ENCODE results near the gene UBXN11. TPM values are rescaled to one million over a fixed set of nuclear protein-coding genes. Genes with fewer than 3 reads are reported as not detected.

UBXN11 gene
- total RNA-seq, 1 donor from 2014 or later: 36.9 TPM

- Mint-ChIP-seq H3K27ac (no peak overlapping the region), H3K9me3 (no peaks in the 10 kb centered on the region), H3K4me1 (no peaks in the 10 kb centered on the region), H3K27me3 (no peaks in the 10 kb centered on the region), H3K36me3 (ENCODE audit: low read depth) (no peaks in the 10 kb centered on the region), H3K4me3 (no peak overlapping the region)
- TF ChIP-seq CTCF (IDR thresholded peaks at IDR 0.05): no peak
- DNase-seq (no peak), ATAC-seq (ENCODE audit: low read depth) (no peak)
- intact Hi-C loops (cut with micrococcal nuclease): no loop called here
- ChIA-PET POLR2A (interaction anchor here (0.6 kb wide), 1 partner anchor 124 kb away, joined by 11 read pairs; no protein-coding TSS in a partner anchor), CTCF (no interaction called here)
Measured at GRCh38 chr1:26349877-26350244, 43.4 kb upstream of the UBXN11 start.

- ChIA-PET CTCF (interaction anchor here (0.6 kb wide), 1 partner anchor 14 kb away, joined by 3 read pairs; no protein-coding TSS in a partner anchor), POLR2A (interaction anchor here (0.6 kb wide), 1 partner anchor 123 kb away, joined by 11 read pairs; no protein-coding TSS in a partner anchor)
- no peaks in the 10 kb centered on the region for H3K4me1 Mint-ChIP-seq
- TF ChIP-seq CTCF (IDR thresholded peaks at IDR 0.05): no peak
- H3K36me3 Mint-ChIP-seq (ENCODE audit: low read depth): no peaks in the 10 kb centered on the region
- no peak overlapping the region for H3K27ac Mint-ChIP-seq
- H3K27me3 Mint-ChIP-seq: no peaks in the 10 kb centered on the region
- intact Hi-C loops (cut with micrococcal nuclease): no loop called here
- ATAC-seq (ENCODE audit: low read depth) (no peak), DNase-seq (no peak)
- H3K9me3 Mint-ChIP-seq: no peaks in the 10 kb centered on the region
- H3K4me3 Mint-ChIP-seq: no peak overlapping the region
Measured at GRCh38 chr1:26349188-26349876, 42.9 kb upstream of the UBXN11 start.

- intact Hi-C loops (cut with micrococcal nuclease): no loop called here
- no peaks in the 10 kb centered on the region for H3K27me3 Mint-ChIP-seq
- no peaks in the 10 kb centered on the region for H3K9me3 Mint-ChIP-seq
- H3K27ac Mint-ChIP-seq: no peak overlapping the region
- ChIA-PET CTCF (no interaction called here), POLR2A (no interaction called here)
- no peaks in the 10 kb centered on the region for H3K36me3 Mint-ChIP-seq (ENCODE audit: low read depth)
- H3K4me1 Mint-ChIP-seq: no peaks in the 10 kb centered on the region
- H3K4me3 Mint-ChIP-seq: no peak overlapping the region
- TF ChIP-seq CTCF (IDR thresholded peaks at IDR 0.05): no peak
- ATAC-seq (ENCODE audit: low read depth) (no peak), DNase-seq (no peak)
Measured at GRCh38 chr1:26346274-26347033, 40.0 kb upstream of the UBXN11 start.

DNA sequence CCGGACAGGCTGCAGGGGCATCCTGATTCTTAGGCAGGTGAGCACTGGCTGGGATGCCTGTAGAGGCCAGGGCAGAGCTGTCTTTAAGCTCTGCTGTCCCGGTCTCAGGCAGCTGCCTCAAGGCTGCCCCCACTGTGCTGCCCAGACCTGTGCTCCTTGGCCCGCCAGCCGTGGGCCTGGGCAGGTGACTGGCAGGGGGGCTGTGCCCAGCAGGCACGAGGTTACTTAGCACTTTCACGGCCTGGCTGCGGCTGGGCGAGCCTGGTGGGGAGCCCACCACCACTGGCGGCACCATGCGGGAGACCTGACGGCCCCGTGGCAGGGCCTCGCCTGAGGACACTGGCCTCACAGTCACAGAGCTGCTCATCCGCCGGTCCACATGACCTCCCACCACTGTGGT lies 39.3 kb upstream of the UBXN11 start:
- no peaks in the 10 kb centered on the region for H3K27me3 Mint-ChIP-seq
- no peak overlapping the region for H3K4me3 Mint-ChIP-seq
- DNase-seq (no peak), ATAC-seq (ENCODE audit: low read depth) (no peak)
- no peaks in the 10 kb centered on the region for H3K9me3 Mint-ChIP-seq
- TF ChIP-seq CTCF (IDR thresholded peaks at IDR 0.05): no peak
- H3K36me3 Mint-ChIP-seq (ENCODE audit: low read depth): no peaks in the 10 kb centered on the region
- CTCF ChIA-PET: no interaction called here
- intact Hi-C loops (cut with micrococcal nuclease): no loop called here
- H3K27ac Mint-ChIP-seq: no peak overlapping the region
- H3K4me1 Mint-ChIP-seq: no peaks in the 10 kb centered on the region
- POLR2A ChIA-PET: no interaction called here

GRCh38 chr1:26344147-26344920 lies 37.9 kb upstream of the UBXN11 start:
- Mint-ChIP-seq H3K4me3 (no peak overlapping the region), H3K27ac (no peak overlapping the region), H3K4me1 (no peaks in the 10 kb centered on the region), H3K27me3 (no peaks in the 10 kb centered on the region), H3K36me3 (ENCODE audit: low read depth) (no peaks in the 10 kb centered on the region), H3K9me3 (no peaks in the 10 kb centered on the region)
- intact Hi-C loops (cut with micrococcal nuclease): no loop called here
- CTCF ChIA-PET: no interaction called here
- no peak for TF ChIP-seq CTCF (IDR thresholded peaks at IDR 0.05)
- ATAC-seq (ENCODE audit: low read depth) (no peak), DNase-seq (no peak)
- POLR2A ChIA-PET: no interaction called here

All from activated B cell treated with CpG ODN at 0.5 μM for 24 hours (primary cell).